ENCODE measurements around the gene HOMER3. TPM values are rescaled to one million over a fixed set of nuclear protein-coding genes. Genes with fewer than 3 reads are reported as not detected.
A peak's percentile ranks its signal among the peaks of the same experiment; 100 is the strongest.

The HOMER3 gene
- total RNA-seq, 4 donors from 2014 or later = 8.1 to 82.0 (median 12.7) TPM

- H3K4me1 ChIP-seq = peaks cover 0 to 11% (median 5%) of the 10 kb centered on the region in 4 donors
- TF ChIP-seq POLR2A (IDR thresholded peaks at IDR 0.05) = no peak
- TF ChIP-seq EP300 (IDR thresholded peaks at IDR 0.05; ENCODE audit: low read depth) = no peak
- TF ChIP-seq CTCF (IDR thresholded peaks at IDR 0.05) = no peak
- TF ChIP-seq POLR2AphosphoS5 (IDR thresholded peaks at IDR 0.05) = no peak
- H3K27ac ChIP-seq = no peak overlapping the region
- no peak for DNase-seq
- no peaks in the 10 kb centered on the region for H3K27me3 ChIP-seq
- 91% methylated on average over 3 of the region's 3 CpGs; no CpG with 5 or more reads in 1 of the 2 donors for WGBS, 2 donors (ENCODE audit: low coverage in 1 of 2)
- in situ Hi-C loops (cut with MboI; ENCODE audit: low pct_ligation_motif_present in 1 of 4, low pct_unique_long_range_greater_than_20kb in 1 of 4, low sequenced_read_pairs in 3 of 4) (no loop called here), intact Hi-C loops (cut with DNase I; ENCODE audit: low total_unique reads) (no loop called here)
- no peak overlapping the region for H3K4me3 ChIP-seq
- no peaks in the 10 kb centered on the region for H3K9me3 ChIP-seq
- no peaks in the 10 kb centered on the region for H3K36me3 ChIP-seq
Observed at GRCh38 chr19:18975011-18975410, 34.0 kb upstream of the HOMER3 start.

- H3K4me3 ChIP-seq = no peak overlapping the region
- in situ Hi-C loops (cut with MboI; ENCODE audit: low pct_ligation_motif_present in 1 of 4, low pct_unique_long_range_greater_than_20kb in 1 of 4, low sequenced_read_pairs in 3 of 4) (no loop called here), intact Hi-C loops (cut with DNase I; ENCODE audit: low total_unique reads) (no loop called here)
- WGBS, 2 donors (ENCODE audit: low coverage in 1 of 2) = 79 to 100% methylated on average over 2 to 3 of the region's 5 CpGs
- H3K27ac ChIP-seq = peak overlapping the region in 1 of 4 donors; percentile 20
- no peaks in the 10 kb centered on the region for H3K36me3 ChIP-seq
- no peaks in the 10 kb centered on the region for H3K27me3 ChIP-seq
- DNase-seq = no peak
- peaks cover 0 to 19% (median 10%) of the 10 kb centered on the region in 4 donors for H3K4me1 ChIP-seq
- TF ChIP-seq POLR2AphosphoS5 (IDR thresholded peaks at IDR 0.05) (no peak), EP300 (IDR thresholded peaks at IDR 0.05; ENCODE audit: low read depth) (no peak), POLR2A (IDR thresholded peaks at IDR 0.05) (no peak)
- no peaks in the 10 kb centered on the region for H3K9me3 ChIP-seq
Observed at GRCh38 chr19:18972851-18973250, 31.8 kb upstream of the HOMER3 start.

DNA sequence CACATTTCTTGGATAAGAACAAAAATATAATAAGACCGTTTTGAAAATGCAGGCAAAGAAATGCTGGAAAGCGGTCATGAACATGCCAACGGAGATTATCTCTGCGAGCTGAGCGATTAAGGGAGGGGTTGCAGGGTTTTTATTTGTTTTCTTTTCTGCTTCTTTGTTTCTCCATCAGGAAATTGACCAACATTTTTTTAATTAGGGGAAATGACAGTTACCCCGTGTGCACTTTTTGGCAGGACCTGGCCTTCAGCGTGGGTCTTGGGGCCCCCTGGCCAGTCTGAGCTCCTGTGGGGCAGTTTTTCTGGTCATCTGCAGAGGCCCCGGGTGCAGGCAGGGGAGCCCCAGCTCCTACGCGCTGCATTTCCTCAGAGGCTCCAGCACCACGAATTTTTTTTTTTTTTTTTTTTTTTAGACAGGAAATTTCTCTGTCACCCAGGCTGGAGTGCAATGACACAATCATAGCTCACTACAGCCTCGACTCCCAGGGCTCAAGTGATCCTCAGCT is 31.3 kb upstream of the HOMER3 start:
- no peak for DNase-seq
- H3K4me1 ChIP-seq = peaks cover 0 to 19% (median 12%) of the 10 kb centered on the region in 4 donors
- intact Hi-C loops (cut with DNase I; ENCODE audit: low total_unique reads) = no loop called here
- no peak for TF ChIP-seq CTCF (IDR thresholded peaks at IDR 0.05)
- no peak for TF ChIP-seq EP300 (IDR thresholded peaks at IDR 0.05; ENCODE audit: low read depth)
- no peak for TF ChIP-seq POLR2A (IDR thresholded peaks at IDR 0.05)
- no peak for TF ChIP-seq POLR2AphosphoS5 (IDR thresholded peaks at IDR 0.05)
- H3K27ac ChIP-seq = peak overlapping the region in 1 of 4 donors; percentile 20
- in situ Hi-C loops (cut with MboI; ENCODE audit: low pct_ligation_motif_present in 1 of 4, low pct_unique_long_range_greater_than_20kb in 1 of 4, low sequenced_read_pairs in 3 of 4) = no loop called here
- no peaks in the 10 kb centered on the region for H3K9me3 ChIP-seq
- WGBS, 2 donors (ENCODE audit: low coverage in 1 of 2) = 40 to 43% methylated on average over 7 to 12 of the region's 12 CpGs
- no peaks in the 10 kb centered on the region for H3K27me3 ChIP-seq
- no peaks in the 10 kb centered on the region for H3K36me3 ChIP-seq
- H3K4me3 ChIP-seq = no peak overlapping the region

DNA sequence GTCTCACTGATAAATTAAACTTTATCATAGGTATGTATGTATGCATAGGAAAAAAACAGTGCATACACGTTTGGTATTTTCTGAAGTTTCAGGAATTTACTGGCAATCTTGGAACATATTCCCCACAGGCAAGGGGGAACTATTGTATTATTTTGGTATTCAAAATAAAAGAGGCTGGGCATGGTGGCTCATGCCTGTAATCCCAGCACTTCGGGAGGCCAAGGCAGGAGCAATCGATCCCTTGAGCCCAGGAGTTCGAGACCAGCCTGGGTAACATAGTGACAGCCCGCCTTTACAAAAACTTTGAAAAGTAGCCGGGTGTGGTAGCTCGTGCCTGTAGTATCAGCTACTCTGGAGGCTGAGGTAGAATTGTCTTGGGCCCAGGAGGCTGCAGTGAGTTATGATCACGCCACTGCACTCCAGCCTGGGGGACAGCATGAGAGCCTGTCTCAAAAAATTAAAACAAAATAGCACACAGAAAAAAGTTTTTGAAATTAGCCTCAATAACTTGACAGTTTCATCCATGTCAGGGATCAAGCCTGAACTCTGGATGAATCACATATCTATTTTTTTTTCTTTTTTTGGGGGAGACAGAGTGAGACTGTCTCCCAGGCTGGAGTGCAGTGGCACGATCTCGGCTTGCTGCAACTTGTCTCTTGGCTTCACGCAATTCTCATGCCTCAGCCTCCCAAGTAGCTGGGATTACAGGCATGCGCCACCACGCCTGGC is 29.1 kb upstream of the HOMER3 start:
- intact Hi-C loops (cut with DNase I; ENCODE audit: low total_unique reads) = no loop called here
- TF ChIP-seq POLR2AphosphoS5 (IDR thresholded peaks at IDR 0.05) (no peak), CTCF (IDR thresholded peaks at IDR 0.05) (no peak), POLR2A (IDR thresholded peaks at IDR 0.05) (no peak), EP300 (IDR thresholded peaks at IDR 0.05; ENCODE audit: low read depth) (no peak)
- in situ Hi-C loops (cut with MboI; ENCODE audit: low pct_ligation_motif_present in 1 of 4, low pct_unique_long_range_greater_than_20kb in 1 of 4, low sequenced_read_pairs in 3 of 4) = no loop called here
- H3K4me3 ChIP-seq = no peak overlapping the region
- no peaks in the 10 kb centered on the region for H3K9me3 ChIP-seq
- H3K27ac ChIP-seq = peak overlapping the region in 2 of 4 donors; percentile 22 to 36
- H3K27me3 ChIP-seq = no peaks in the 10 kb centered on the region
- H3K4me1 ChIP-seq = peaks cover 0 to 19% (median 12%) of the 10 kb centered on the region in 4 donors
- H3K36me3 ChIP-seq = no peaks in the 10 kb centered on the region
- WGBS, 2 donors (ENCODE audit: low coverage in 1 of 2) = 79 to 82% methylated on average over 7 to 13 of the region's 13 CpGs
- no peak for DNase-seq
